Hepatocyte (in vitro differentiated cells): Measurements from ENCODE around the gene MRRF. TPM values are rescaled to one million over a fixed set of nuclear protein-coding genes. Genes with fewer than 3 reads are reported as not detected.

Experiments
- DNase-seq: peaks from one replicate; pipeline ENCODE4 v3.0.0-alpha.2; 2016; ENCODE audit warnings: low spot score
- H2AFZ ChIP-seq: fragments of 200-600 bp; sonication (generic); 2 replicates; pipeline ENCODE4 v1.6.0; 2016; ENCODE audit warnings: antibody characterized with exemption, mild to moderate bottlenecking
- H3K27ac ChIP-seq: fragments of 200-600 bp; sonication (generic); 2 replicates; pipeline ENCODE4 v1.5.1; 2016; ENCODE audit warnings: mild to moderate bottlenecking
- H3K27me3 ChIP-seq: fragments of 200-600 bp; sonication (generic); 2 replicates; pipeline ENCODE4 v1.6.1; 2016
- H3K36me3 ChIP-seq: fragments of 200-600 bp; sonication (generic); replicated peaks from 2 replicates; pipeline ENCODE4 v1.5.1; 2016; ENCODE audit warnings: low read depth; ENCODE audit not compliant: insufficient read depth
- H3K4me1 ChIP-seq: fragments of 200-600 bp; sonication (generic); 2 replicates; pipeline ENCODE4 v1.5.1; 2016; ENCODE audit warnings: mild to moderate bottlenecking, moderate library complexity; ENCODE audit not compliant: insufficient read depth
- H3K4me2 ChIP-seq: fragments of 200-600 bp; sonication (generic); 2 replicates; pipeline ENCODE4 v1.6.0; 2016
- H3K4me3 ChIP-seq: fragments of 200-600 bp; sonication (generic); 2 replicates; pipeline ENCODE4 v1.5.1; 2016; ENCODE audit warnings: mild to moderate bottlenecking
- H3K79me2 ChIP-seq: fragments of 200-600 bp; sonication (generic); 2 replicates; pipeline ENCODE4 v1.6.0; 2017; ENCODE audit warnings: mild to moderate bottlenecking
- H3K9me2 ChIP-seq: fragments of 200-600 bp; sonication (generic); replicated peaks from 2 replicates; pipeline ENCODE4 v1.6.0; 2017; ENCODE audit warnings: mild to moderate bottlenecking; ENCODE audit not compliant: insufficient read depth
- H3K9me3 ChIP-seq: fragments of 200-600 bp; sonication (generic); 2 replicates; pipeline ENCODE4 v1.5.1; 2016; ENCODE audit warnings: low read depth, mild to moderate bottlenecking
- H4K20me1 ChIP-seq: fragments of 200-600 bp; sonication (generic); 2 replicates; pipeline ENCODE4 v1.6.0; 2016; ENCODE audit warnings: mild to moderate bottlenecking; ENCODE audit not compliant: insufficient read depth, poor library complexity, severe bottlenecking
- CTCF ChIP-seq: fragments of 200-600 bp; sonication (generic); IDR thresholded peaks from 2 replicates; pipeline ENCODE4 v1.5.1; 2016; ENCODE audit warnings: antibody characterized with exemption, mild to moderate bottlenecking; ENCODE audit not compliant: poor library complexity
- EZH2 ChIP-seq: fragments of 200-600 bp; sonication (generic); IDR thresholded peaks from 2 replicates; pipeline ENCODE4 v1.6.1; 2016; ENCODE audit warnings: antibody characterized with exemption, mild to moderate bottlenecking, borderline replicate concordance
- EZH2phosphoT487 ChIP-seq: fragments of 200-600 bp; sonication (generic); IDR thresholded peaks from one replicate; pipeline ENCODE4 v1.6.1; 2018; ENCODE audit warnings: antibody characterized with exemption, mild to moderate bottlenecking, low read depth, moderate library complexity; ENCODE audit not compliant: unreplicated experiment, severe bottlenecking
- WGBS: methylation state at CpG from one replicate; pipeline ENCODE4 v1.1.6; 2016; ENCODE audit warnings: low lambda C conversion rate; ENCODE audit errors: missing lambda C conversion rate; 5-methylcytosine and 5-hydroxymethylcytosine counted together
- polyA plus RNA-seq: library from polyadenylated mRNA; unstranded; fragments of >200 nt; fragmentation: Nextera tagmentation; extraction: Ambion mirVana; gene quantifications from 2 replicates; pipeline ENCODE4 v1.2.1, GENCODE V29; 2016
- total RNA-seq: library from RNA; depleted of rRNA; stranded (reverse); fragments of >200 nt; gene quantifications from 2 replicates; pipeline ENCODE4 v1.2.3, GENCODE V29; 2014

The MRRF gene
- total RNA-seq (32.9 and 33.2 TPM in 2 replicates), polyA plus RNA-seq (26.8 and 28.4 TPM in 2 replicates)

GRCh38 chr9:122264360-122265148, at the start of gene MRRF, which contains the start of gene RBM18:
Gene MRRF, plus strand, starts transcription at chr9:122264882. Its CDS starts 6,010 bp downstream, at chr9:122270892.
Gene RBM18, minus strand, starts transcription at chr9:122264840. Its CDS starts 3,348 bp downstream, at chr9:122261492.
- Histone ChIP-seq H3K79me2 (peaks cover 68% of the 10 kb centered on the region), H3K4me3 (peak within 1 kb of the TSS; percentile 85), H3K4me1 (peaks cover 29% of the 10 kb centered on the region), H3K27ac (peak within 1 kb of the TSS; percentile 96), H3K9me2 (no peaks in the 10 kb centered on the region), H4K20me1 (no peaks in the 10 kb centered on the region), H3K36me3 (no peaks in the 10 kb centered on the region), H3K9me3 (no peaks in the 10 kb centered on the region), H3K4me2 (peak within 1 kb of the TSS; percentile 91), H2AFZ (peak within 1 kb of the TSS; percentile 92), H3K27me3 (no peaks in the 10 kb centered on the region)
- DNase-seq = peak; percentile 96
- no peak for TF ChIP-seq EZH2
- WGBS = under 1% methylated on average over 60 of the region's 60 CpGs

GRCh38 chr9:122215663-122216062, 49.0 kb upstream of the MRRF start:
- DNase-seq = no peak
- WGBS = 94% methylated on average over 1 of the region's 1 CpG
- no peak overlapping the region for H3K4me2 ChIP-seq
- no peaks in the 10 kb centered on the region for H3K9me3 ChIP-seq
- peaks cover 100% of the 10 kb centered on the region for H3K27me3 ChIP-seq
- TF ChIP-seq EZH2phosphoT487 (no peak), EZH2 (no peak), CTCF (no peak)
- H3K4me1 ChIP-seq = peaks cover 26% of the 10 kb centered on the region
- H3K9me2 ChIP-seq = no peaks in the 10 kb centered on the region
- H3K36me3 ChIP-seq = no peaks in the 10 kb centered on the region
- no peak overlapping the region for H2AFZ ChIP-seq
- H4K20me1 ChIP-seq = no peaks in the 10 kb centered on the region
- no peak overlapping the region for H3K27ac ChIP-seq
- no peaks in the 10 kb centered on the region for H3K79me2 ChIP-seq
- no peak overlapping the region for H3K4me3 ChIP-seq

- no peaks in the 10 kb centered on the region for H3K79me2 ChIP-seq
- H4K20me1 ChIP-seq = no peaks in the 10 kb centered on the region
- no peaks in the 10 kb centered on the region for H3K9me3 ChIP-seq
- no peaks in the 10 kb centered on the region for H3K36me3 ChIP-seq
- H3K27ac ChIP-seq = no peak overlapping the region
- H3K4me3 ChIP-seq = no peak overlapping the region
- no peak overlapping the region for H2AFZ ChIP-seq
- no peak for DNase-seq
- H3K27me3 ChIP-seq = peaks cover 100% of the 10 kb centered on the region
- peaks cover 26% of the 10 kb centered on the region for H3K4me1 ChIP-seq
- 68% methylated on average over 4 of the region's 4 CpGs for WGBS
- no peaks in the 10 kb centered on the region for H3K9me2 ChIP-seq
- no peak for TF ChIP-seq EZH2phosphoT487
- no peak for TF ChIP-seq EZH2
- TF ChIP-seq CTCF = no peak
- H3K4me2 ChIP-seq = no peak overlapping the region
These were observed 48.4 kb upstream of the MRRF start for GRCh38 chr9:122216138-122216797.
